Suppressor macrophage treated with lipopolysaccharide for 4 hours (primary cell): Measurements from ENCODE around the gene EPG5.
"Not testable (repeated sequence)": the region's sequence is repeated elsewhere in the genome, so short reads cannot be mapped to it uniquely, and the experiment has no call there.

ENCODE experiments used
- DNase-seq: peaks from one replicate; pipeline ENCODE4 v3.0.0-alpha.2; 2020

The EPG5 gene

GRCh38 chr18:45837283-45838070 lies 129.7 kb downstream of the EPG5 start:
- DNase-seq = peak; percentile 77

- DNase-seq = no peak
Measured at GRCh38 chr18:45836242-45837205, 130.6 kb downstream of the EPG5 start.

- DNase-seq = no peak
Measured at GRCh38 chr18:45835057-45835636, 132.0 kb downstream of the EPG5 start.

DNA sequence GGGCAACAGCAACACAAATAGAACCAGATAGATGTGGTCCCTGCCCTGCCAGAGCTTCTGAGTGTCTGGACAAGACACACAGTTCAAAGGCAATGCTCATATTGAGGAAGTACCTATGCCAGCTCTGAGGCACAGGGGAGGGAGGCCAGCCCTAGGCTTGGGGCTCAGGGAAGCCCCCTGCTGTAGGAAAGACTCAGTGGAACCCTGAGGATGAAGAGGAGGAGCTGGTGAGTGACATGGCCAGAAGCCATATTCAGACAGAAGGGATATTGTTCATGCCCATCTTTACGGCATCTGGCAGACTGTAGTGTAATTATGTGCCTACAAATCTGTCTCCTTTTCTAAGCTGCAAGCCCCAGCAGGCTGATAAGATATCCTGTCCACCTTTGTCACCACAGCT lies 132.8 kb downstream of the EPG5 start:
- DNase-seq = no peak

GRCh38 chr18:45833846-45834245 lies 133.3 kb downstream of the EPG5 start:
- DNase-seq = no peak

DNA sequence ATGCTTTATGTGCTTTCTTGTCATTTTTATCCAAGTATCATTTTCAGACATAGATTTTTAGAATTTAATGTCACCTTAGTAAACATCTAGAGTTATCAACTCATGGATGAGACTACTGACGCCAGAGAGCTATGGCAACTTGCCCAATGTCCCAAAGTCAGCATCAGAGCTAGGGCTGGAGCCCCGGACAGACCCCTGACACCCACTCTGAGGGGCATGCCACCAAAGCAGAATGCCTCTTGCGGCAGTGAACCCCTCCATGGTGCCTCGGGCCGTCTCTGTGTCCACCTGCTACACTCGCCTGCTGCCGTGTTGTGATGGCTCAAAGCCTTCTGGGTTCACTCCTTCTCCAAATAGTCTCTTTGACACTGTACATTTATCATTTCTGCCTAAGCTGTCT lies 136.2 kb downstream of the EPG5 start:
- no peak for DNase-seq

DNA sequence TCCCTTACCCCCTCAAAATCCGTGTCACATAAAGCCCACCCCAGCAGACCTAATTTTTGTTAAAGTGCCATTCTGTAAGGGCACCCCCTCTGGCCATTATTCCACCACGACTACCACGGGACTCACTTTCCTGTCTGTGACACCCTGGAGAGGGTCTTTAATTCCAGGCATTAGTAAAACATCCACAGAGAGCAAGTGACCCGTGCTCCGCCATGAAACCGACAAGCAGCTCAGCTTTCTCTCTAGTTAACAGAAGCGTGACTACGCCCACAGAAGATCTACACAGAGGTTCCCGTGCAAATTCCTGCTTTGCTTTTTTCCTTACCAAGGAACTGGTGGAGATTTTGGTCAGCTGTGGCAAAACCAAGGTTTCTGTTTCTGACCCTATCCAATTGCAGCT lies 137.3 kb downstream of the EPG5 start:
- no peak for DNase-seq

- peak; percentile 66 for DNase-seq
Measured at GRCh38 chr18:45828917-45829811, 138.0 kb downstream of the EPG5 start.

DNA sequence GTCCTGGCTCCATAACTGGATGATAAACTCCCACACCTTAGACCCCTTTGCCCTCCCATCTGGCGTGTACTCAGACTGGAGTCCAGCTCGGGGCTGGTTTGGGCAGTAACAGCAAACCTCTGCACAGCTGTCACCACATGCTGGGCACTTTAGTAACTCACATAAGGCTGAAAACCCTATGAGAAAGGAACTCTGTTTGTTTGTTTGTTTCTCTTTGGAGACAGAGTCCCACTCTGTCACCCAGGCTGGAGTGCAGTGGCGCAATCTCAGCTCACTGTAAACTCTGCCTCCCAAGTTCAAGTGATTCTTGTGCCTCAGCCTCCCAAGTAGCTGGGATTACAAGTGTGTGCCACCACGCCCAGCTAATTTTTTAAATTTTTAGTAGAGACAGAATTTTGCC lies 140.4 kb downstream of the EPG5 start:
- peak; percentile 47 for DNase-seq

GRCh38 chr18:45826084-45826483 lies 141.0 kb downstream of the EPG5 start:
- peak; percentile 39 for DNase-seq

DNA sequence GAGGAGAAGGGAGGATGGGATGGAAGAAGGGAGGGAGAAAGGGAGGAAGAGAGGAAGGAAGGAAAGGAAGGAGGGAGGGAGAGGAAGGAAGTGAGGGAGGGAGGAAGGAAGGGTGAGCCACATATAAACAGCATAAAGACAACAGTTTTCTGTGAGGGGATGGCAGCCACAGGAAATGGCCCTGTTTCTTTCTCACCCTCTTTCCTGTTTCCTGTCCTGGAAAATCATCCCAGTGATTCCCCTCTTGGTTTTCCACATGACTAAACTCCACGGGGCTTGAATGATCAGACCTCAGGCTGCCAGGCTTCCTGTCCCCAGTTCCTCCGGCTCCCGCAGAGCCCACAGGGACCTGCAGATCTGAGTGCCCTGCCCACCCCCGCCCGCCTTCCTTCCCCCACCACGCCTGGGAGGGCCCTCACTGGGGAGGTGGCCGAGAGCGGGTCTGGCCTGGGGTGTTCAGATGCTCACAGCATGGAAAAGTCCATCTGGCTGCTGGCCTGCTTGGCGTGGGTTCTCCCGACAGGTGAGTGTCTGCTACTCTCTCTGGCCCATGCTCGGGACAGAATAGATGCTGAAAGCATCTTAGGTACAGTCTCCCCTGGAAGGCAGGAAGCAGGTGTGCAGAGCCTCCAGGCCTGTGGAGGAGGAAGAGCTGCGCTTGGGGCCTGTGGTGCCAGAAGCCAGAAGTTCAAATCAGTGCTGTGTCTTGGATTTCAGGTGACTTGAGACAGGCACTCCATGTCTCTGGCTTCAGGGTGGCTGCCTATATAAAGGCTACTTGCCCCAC lies 141.7 kb downstream of the EPG5 start, which contains the start of gene SIGLEC15:
Gene SIGLEC15 (plus strand): TSS at position 418 of the 787 bp plus-strand sequence. CDS start 54 bp downstream, at position 472.
- peak; percentile 61 for DNase-seq

GRCh38 chr18:45821711-45822110 lies 145.4 kb downstream of the EPG5 start:
- no peak for DNase-seq

DNA sequence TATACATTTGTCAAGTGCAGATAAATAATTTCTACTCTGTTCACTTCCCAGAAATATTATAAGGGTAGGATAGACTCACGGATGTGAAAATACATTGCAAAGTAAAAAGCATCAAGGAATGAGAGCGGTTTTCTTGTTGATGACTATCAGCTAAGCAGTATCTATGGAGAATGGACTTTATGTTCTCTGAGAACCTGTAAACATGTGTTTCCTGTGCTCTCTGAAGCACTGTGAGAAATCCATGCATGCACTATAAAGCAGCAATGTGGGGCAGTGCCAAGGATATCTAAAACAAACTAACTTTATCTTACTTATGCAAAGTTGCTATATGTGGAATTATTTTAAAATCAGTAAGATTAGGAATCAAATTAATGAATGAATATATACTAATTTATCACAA lies 146.1 kb downstream of the EPG5 start:
- DNase-seq = no peak

GRCh38 chr18:45820106-45820745 lies 146.9 kb downstream of the EPG5 start:
- DNase-seq = peak; percentile 82

DNA sequence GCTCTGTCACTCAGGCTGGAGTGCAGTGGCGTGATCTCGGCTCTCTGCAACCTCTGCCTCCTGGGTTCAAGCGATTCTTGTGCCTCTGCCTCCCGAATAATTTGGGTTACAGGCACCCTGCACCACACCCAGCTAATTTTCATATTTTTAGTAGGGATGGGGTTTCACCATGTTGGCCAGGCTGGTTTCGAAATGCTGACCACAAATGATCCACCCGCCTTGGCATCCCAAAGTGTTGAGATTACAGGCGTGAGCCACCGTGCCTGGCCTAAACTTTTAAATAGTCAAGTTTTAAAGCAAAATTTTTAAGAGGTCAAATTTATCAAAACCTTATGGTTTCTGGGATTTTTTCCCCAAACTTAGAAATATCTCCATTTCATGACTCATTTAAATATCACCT lies 148.4 kb downstream of the EPG5 start:
- peak; percentile 63 for DNase-seq

- DNase-seq = no peak
Measured at GRCh38 chr18:45817543-45817942, 149.6 kb downstream of the EPG5 start.

GRCh38 chr18:45814733-45815132 lies 152.4 kb downstream of the EPG5 start:
- DNase-seq = not testable (repeated sequence)

- DNase-seq = not testable (repeated sequence)
Measured at GRCh38 chr18:45807144-45807543, 160.0 kb downstream of the EPG5 start.

DNA sequence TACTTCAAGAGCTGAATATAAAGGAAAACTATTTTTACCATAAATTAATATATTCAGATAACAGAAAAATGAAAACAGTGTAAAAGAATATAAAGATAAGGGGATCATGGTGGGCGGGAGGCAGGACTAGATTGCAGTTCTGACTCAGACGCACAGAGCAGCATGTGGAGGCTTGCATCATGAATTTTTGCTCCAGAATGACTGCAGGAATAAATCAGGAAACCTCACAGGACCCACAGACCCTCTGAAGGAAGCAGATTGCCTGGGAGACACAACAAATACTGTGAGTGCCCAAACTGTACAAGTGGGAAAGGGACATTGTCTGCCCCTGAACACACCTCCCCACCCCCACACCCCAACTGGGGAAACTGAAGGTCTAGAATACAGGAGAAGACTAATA lies 160.9 kb downstream of the EPG5 start:
- peak; percentile 72 for DNase-seq

GRCh38 chr18:45805551-45805950 lies 161.6 kb downstream of the EPG5 start:
- DNase-seq = peak; percentile 55
